ENCODE results near the gene TBRG1.
"Not testable (repeated sequence)": the region's sequence is repeated elsewhere in the genome, so short reads cannot be mapped to it uniquely, and the experiment has no call there.

TBRG1 gene

GRCh38 chr11:124600621-124601320 lies 21.9 kb upstream of the TBRG1 start:
- Histone ChIP-seq H3K9me3 (no peaks in the 10 kb centered on the region), H3K4me3 (no peak overlapping the region), H3K36me3 (replicated peaks) (no peaks in the 10 kb centered on the region), H3K27me3 (ENCODE audit: low read depth) (no peaks in the 10 kb centered on the region; the same call in 1 of the 2 replicates), H3K4me1 (no peaks in the 10 kb centered on the region)
- in situ Hi-C loops (cut with MboI; ENCODE audit: low sequenced_read_pairs): no loop called here
- no peak for DNase-seq (ENCODE audit: low spot score in 2 of 2)

DNA sequence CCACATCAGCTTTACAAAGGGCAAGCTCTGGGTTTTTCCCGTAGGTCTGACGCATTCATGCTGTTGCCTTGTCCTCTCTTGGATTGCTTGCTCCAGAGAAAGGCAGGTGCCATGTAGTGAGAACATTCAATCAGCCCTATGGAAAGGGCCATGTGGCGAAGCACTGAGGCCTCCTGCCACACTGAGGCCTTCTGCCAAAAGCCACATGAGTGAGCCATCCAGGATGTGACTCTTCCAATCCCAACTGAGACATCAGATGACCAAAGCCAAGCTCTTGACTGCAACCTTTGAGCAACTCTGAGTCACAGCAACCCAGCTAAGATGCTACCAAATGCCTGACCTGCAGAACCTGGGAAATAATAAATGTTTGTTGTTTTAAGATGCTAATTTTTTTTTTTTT lies 20.5 kb upstream of the TBRG1 start:
- Histone ChIP-seq H3K4me3 (no peak overlapping the region), H3K36me3 (replicated peaks) (no peaks in the 10 kb centered on the region), H3K27me3 (ENCODE audit: low read depth) (no peaks in the 10 kb centered on the region; the same call in 1 of the 2 replicates), H3K4me1 (no peaks in the 10 kb centered on the region), H3K9me3 (no peaks in the 10 kb centered on the region)
- in situ Hi-C loops (cut with MboI; ENCODE audit: low sequenced_read_pairs): no loop called here
- no peak for DNase-seq (ENCODE audit: low spot score in 2 of 2)

DNA sequence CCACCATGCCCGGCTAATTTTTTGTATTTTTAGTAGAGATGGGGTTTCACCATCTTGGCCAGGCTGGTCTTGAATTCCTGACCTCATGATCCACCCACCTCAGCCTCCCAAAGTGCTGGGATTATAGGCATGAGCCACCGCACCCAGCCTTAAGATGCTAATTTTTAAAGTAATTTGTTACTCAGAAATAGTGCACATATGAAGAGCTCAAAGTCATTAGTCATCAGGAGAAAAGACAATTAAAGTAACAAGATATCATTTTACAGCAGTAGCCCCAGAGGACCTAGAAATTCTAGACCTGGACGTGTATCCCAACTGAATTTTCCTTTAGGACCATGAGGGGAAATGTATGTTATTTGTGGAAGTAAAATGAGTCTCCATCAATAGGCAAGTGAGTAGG lies 19.9 kb upstream of the TBRG1 start:
- H3K4me1 ChIP-seq; in situ Hi-C loops (cut with MboI; ENCODE audit: low sequenced_read_pairs); H3K4me3 ChIP-seq; H3K36me3 ChIP-seq (replicated peaks); DNase-seq (ENCODE audit: low spot score in 2 of 2); H3K9me3 ChIP-seq; H3K27me3 ChIP-seq (ENCODE audit: low read depth): not testable (repeated sequence)

DNA sequence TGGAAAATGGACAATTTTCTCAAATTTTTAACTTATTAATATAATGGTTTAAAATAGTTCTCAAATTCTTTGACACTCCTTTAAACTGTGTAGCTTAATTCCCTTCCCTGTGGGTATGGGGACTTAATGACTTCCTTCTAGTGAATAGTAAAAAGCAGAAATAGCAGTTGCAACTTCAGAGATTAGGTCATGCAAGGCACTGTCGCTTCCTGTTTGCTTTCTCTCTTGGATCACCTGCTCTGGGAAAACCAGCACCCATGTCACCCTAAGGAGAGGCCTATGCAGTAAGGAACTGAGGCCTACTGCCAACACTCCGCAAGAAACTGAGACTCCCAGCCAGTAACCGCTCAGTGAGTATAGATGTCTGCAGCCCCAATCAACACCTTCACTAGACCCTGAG lies 16.9 kb upstream of the TBRG1 start:
- no peak for DNase-seq (ENCODE audit: low spot score in 2 of 2)
- in situ Hi-C loops (cut with MboI; ENCODE audit: low sequenced_read_pairs): no loop called here

GRCh38 chr11:124608147-124608546 lies 14.5 kb upstream of the TBRG1 start:
- in situ Hi-C loops (cut with MboI; ENCODE audit: low sequenced_read_pairs): no loop called here
- Histone ChIP-seq H3K4me3 (no peak overlapping the region), H3K27me3 (ENCODE audit: low read depth) (no peaks in the 10 kb centered on the region), H3K4me1 (no peaks in the 10 kb centered on the region), H3K9me3 (no peaks in the 10 kb centered on the region), H3K36me3 (replicated peaks) (no peaks in the 10 kb centered on the region)
- DNase-seq (ENCODE audit: low spot score in 2 of 2): no peak

More for the DNA sequence above, 16.9 kb upstream of the TBRG1 start:
- Histone ChIP-seq H3K4me1 (no peaks in the 10 kb centered on the region), H3K36me3 (replicated peaks) (no peaks in the 10 kb centered on the region), H3K27me3 (ENCODE audit: low read depth) (no peaks in the 10 kb centered on the region), H3K4me3 (no peak overlapping the region), H3K9me3 (no peaks in the 10 kb centered on the region)

DNA sequence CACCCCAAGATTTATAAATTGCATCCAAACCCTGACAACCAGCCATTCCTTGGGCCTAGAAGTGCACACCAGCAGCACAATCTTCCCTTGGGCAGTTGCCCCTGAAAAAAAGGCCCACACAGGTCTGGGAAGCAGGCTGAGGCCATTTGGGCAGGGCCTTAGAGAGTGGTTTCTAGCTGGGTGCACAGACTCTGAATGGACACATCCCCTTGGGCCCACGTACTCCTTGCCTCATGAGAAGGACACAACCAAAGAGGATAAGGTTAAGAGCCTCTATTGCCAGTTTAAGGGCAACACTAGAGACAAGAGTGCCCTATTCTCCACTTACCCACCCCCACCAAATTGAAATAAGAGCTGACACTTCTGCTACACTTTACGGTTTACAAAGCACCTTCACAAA lies 12.4 kb upstream of the TBRG1 start:
- H3K4me1 ChIP-seq: no peaks in the 10 kb centered on the region
- no peaks in the 10 kb centered on the region for H3K9me3 ChIP-seq
- H3K36me3 ChIP-seq (replicated peaks): no peaks in the 10 kb centered on the region
- H3K27me3 ChIP-seq (ENCODE audit: low read depth): no peaks in the 10 kb centered on the region
- in situ Hi-C loops (cut with MboI; ENCODE audit: low sequenced_read_pairs): no loop called here
- no peak for DNase-seq (ENCODE audit: low spot score in 2 of 2)
- no peak overlapping the region for H3K4me3 ChIP-seq

DNA sequence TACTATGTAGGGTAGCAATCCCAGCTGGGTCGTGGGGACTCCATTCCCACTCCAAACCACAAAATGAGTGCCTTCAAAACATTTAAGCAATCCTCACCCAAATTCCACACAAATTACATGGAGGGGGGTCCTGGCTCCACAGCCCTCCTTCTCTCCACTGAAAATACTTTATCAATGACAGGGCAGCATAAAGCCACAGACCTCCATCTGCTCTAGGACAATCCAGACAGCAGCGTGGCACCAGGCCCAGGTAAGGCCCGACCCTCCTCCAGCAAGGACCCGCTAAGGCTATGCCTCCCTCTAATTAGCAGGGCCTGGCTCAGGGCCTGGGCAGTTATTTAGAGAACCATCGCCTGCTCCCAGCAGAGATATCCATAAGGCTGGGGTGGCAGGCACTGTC lies 11.6 kb upstream of the TBRG1 start, which contains the start of gene PANX3:
TSS of gene PANX3 (plus strand) at position 365 of the 400 bp plus-strand sequence. CDS start 129 bp downstream, outside the sequence.
- in situ Hi-C loops (cut with MboI; ENCODE audit: low sequenced_read_pairs): no loop called here
- Histone ChIP-seq H3K4me1 (no peaks in the 10 kb centered on the region), H3K36me3 (replicated peaks) (no peaks in the 10 kb centered on the region), H3K4me3 (no peak within 1 kb of the TSS), H3K9me3 (no peaks in the 10 kb centered on the region), H3K27me3 (ENCODE audit: low read depth) (no peaks in the 10 kb centered on the region)
- DNase-seq (ENCODE audit: low spot score in 2 of 2): no peak

- DNase-seq (ENCODE audit: low spot score in 2 of 2): no peak
- Histone ChIP-seq H3K4me3 (no peak overlapping the region), H3K9me3 (no peaks in the 10 kb centered on the region), H3K36me3 (replicated peaks) (no peaks in the 10 kb centered on the region), H3K27me3 (ENCODE audit: low read depth) (peaks cover 3% of the 10 kb centered on the region; the same call in 1 of the 2 replicates), H3K4me1 (no peaks in the 10 kb centered on the region)
- in situ Hi-C loops (cut with MboI; ENCODE audit: low sequenced_read_pairs): no loop called here
These were observed 10.6 kb upstream of the TBRG1 start for GRCh38 chr11:124612045-124612444.

GRCh38 chr11:124612567-124613246 lies 10.0 kb upstream of the TBRG1 start:
- no peaks in the 10 kb centered on the region for H3K9me3 ChIP-seq
- H3K4me3 ChIP-seq: no peak overlapping the region
- no peaks in the 10 kb centered on the region for H3K4me1 ChIP-seq
- in situ Hi-C loops (cut with MboI; ENCODE audit: low sequenced_read_pairs): no loop called here
- H3K36me3 ChIP-seq (replicated peaks): no peaks in the 10 kb centered on the region
- H3K27me3 ChIP-seq (ENCODE audit: low read depth): peaks cover 3% of the 10 kb centered on the region; the same call in 1 of the 2 replicates
- no peak for DNase-seq (ENCODE audit: low spot score in 2 of 2)

DNA sequence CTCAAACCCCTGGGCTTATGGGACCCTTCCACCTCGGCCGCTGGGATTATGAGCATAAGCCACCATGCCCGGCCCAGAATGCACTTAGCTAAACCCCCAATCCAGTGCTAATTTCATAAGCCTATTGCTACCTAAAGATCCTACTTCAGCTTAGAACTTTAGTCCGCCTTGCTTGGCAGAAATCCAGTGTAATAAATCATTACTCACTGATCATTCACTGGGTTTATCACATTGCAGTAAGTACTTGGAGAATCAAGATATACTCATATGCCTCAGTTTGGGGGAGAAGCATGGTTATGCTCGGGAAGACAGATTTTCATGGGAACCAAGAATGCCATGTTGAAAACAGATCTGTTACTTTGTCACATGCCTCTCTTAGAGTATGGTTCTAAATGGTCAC lies 3.8 kb upstream of the TBRG1 start:
- no peak overlapping the region for H3K4me3 ChIP-seq
- in situ Hi-C loops (cut with MboI; ENCODE audit: low sequenced_read_pairs): no loop called here
- H3K4me1 ChIP-seq: peaks cover under 1% of the 10 kb centered on the region; the same call in 1 of the 2 replicates
- H3K9me3 ChIP-seq: no peaks in the 10 kb centered on the region
- H3K27me3 ChIP-seq (ENCODE audit: low read depth): peaks cover 10% of the 10 kb centered on the region
- no peak for DNase-seq (ENCODE audit: low spot score in 2 of 2)
- H3K36me3 ChIP-seq (replicated peaks): peaks cover 4% of the 10 kb centered on the region; the same call in 1 of the 2 replicates

- Histone ChIP-seq H3K4me1 (peaks cover 3% of the 10 kb centered on the region; the same call in 1 of the 2 replicates), H3K4me3 (peak overlapping the region; percentile 86), H3K9me3 (no peaks in the 10 kb centered on the region), H3K27me3 (ENCODE audit: low read depth) (peaks cover 8% of the 10 kb centered on the region; the same call in 1 of the 2 replicates), H3K36me3 (replicated peaks) (peaks cover 33% of the 10 kb centered on the region)
- DNase-seq (ENCODE audit: low spot score in 2 of 2): no peak
- in situ Hi-C loops (cut with MboI; ENCODE audit: low sequenced_read_pairs): no loop called here
These were observed 1.3 kb downstream of the TBRG1 start for GRCh38 chr11:124623861-124624525.

DNA sequence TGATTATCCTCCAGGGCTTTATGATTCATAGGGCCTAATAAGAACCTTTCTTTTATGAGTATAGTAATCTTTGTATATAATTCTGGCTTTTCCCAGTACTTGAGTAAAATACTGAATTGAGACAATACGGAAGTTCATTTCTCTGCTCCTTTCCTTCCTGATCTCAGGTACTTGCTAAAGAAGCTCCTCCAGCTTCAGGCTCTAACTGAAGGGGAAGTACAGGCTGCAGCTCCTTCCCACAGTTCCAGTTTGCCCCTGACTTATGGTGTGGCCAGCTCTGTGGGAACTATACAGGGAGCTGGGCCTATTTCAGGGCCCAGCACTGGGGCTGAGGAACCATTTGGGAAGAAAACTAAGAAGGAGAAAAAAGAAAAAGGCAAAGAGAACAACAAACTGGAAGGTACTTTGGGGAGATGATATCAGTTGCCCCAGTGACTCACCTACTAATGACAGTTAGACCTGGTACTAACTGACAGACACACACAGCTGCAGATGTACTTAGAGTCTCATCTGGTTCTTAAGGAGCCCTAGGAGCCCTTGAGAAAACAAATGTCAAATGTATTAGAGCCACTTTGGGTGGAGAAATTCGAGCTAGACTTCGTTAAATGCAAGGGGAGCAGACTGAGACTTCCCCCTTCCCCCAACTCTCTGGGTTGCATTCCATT lies 3.0 kb downstream of the TBRG1 start:
- Histone ChIP-seq H3K4me3 (no peak overlapping the region), H3K36me3 (replicated peaks) (peaks cover 42% of the 10 kb centered on the region)

GRCh38 chr11:124627546-124627945 lies 4.9 kb downstream of the TBRG1 start:
- Histone ChIP-seq H3K36me3 (replicated peaks) (peaks cover 61% of the 10 kb centered on the region), H3K4me3 (no peak overlapping the region), H3K4me1 (peaks cover 3% of the 10 kb centered on the region; the same call in 1 of the 2 replicates), H3K9me3 (no peaks in the 10 kb centered on the region), H3K27me3 (ENCODE audit: low read depth) (no peaks in the 10 kb centered on the region)
- no peak for DNase-seq (ENCODE audit: low spot score in 2 of 2)
- in situ Hi-C loops (cut with MboI; ENCODE audit: low sequenced_read_pairs): loop anchor here (25.0 kb wide), 2 partner anchors 785 to 1190 kb away; partner anchors contain the start of gene GRAMD1B

More for the DNA sequence above, 3.0 kb downstream of the TBRG1 start:
- in situ Hi-C loops (cut with MboI; ENCODE audit: low sequenced_read_pairs): loop anchor here (25.0 kb wide), 2 partner anchors 787 to 1188 kb away; partner anchors contain the start of gene GRAMD1B
- DNase-seq (ENCODE audit: low spot score in 2 of 2): no peak
- Histone ChIP-seq H3K4me1 (peaks cover 3% of the 10 kb centered on the region; the same call in 1 of the 2 replicates), H3K9me3 (no peaks in the 10 kb centered on the region), H3K27me3 (ENCODE audit: low read depth) (no peaks in the 10 kb centered on the region)
